ENCODE results near the gene PDIA3.
A peak's percentile ranks its signal among the peaks of the same experiment; 100 is the strongest.
"Not testable (repeated sequence)": the region's sequence is repeated elsewhere in the genome, so short reads cannot be mapped to it uniquely, and the experiment has no call there.

PDIA3 gene

GRCh38 chr15:43746245-43746902 is at the start of gene PDIA3:
Gene PDIA3 (plus strand): TSS chr15:43746438. CDS start chr15:43746540, 102 bp downstream.
- DNase-seq, result peak; percentile 58 to 96 (median 87)

- peak in 3 of 56 donors; percentile 0 to 1 (median 1) for DNase-seq
Measured at GRCh38 chr15:43702174-43702573, 44.1 kb upstream of the PDIA3 start.

- no peak for DNase-seq
Measured at GRCh38 chr15:43702701-43703424, 43.4 kb upstream of the PDIA3 start.

DNA sequence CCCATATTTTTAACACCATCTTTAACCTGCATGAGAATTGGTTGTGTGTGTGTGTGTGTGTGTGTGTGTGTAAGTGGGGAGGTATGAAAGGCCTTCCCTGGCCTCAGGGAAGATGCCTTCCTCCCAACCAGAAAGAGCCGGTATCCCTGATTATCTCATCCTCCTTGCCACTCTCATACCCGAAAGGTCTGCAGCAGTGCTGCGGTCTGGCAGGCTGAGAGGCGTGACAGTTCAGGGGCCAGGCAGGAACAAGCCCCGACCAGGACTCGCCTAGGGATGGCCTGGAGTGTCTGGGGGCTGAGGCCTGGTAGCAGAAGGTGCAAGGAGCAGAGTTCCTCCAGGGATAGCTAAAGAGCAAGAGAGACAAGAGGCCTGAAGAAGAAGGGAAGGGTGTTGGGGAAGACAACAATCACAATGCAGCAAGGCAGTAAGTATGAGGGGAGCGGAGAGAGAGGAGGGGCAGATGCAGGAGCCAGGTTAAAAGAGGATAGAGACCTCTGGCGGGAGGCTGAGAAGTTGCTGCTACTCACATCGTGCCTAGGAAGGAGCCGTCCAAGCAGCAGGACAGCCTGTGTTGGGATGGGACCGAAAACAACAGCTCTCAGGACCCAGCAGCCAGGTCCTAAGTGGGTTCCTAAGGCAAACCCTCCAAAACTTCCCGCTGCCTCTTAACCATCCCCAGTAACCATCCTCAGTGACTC is 35.7 kb upstream of the PDIA3 start:
- DNase-seq, result not testable (repeated sequence)

DNA sequence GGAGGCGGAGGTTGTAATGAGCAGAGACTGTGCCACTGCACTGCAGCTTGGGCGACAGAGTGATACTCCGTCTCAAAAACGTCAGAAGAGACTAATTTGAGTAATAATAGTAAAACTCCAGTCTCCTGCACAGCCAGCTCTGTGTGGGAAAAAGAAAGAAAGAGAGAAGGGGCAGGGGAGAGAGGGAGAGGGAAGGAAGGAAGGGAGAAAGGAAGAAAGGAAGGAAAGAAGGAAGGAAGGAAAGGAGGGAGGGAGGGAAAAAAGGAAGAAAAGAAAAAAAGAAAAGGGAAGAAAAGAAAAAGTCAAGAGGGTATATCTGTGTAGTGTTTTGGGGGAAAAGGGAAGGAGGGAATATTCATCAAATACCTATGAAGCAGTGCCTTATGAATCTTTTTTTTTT is 23.1 kb upstream of the PDIA3 start:
- DNase-seq, result no peak

- DNase-seq, result not testable (repeated sequence)
Measured at GRCh38 chr15:43726306-43726705, 19.9 kb upstream of the PDIA3 start.

DNA sequence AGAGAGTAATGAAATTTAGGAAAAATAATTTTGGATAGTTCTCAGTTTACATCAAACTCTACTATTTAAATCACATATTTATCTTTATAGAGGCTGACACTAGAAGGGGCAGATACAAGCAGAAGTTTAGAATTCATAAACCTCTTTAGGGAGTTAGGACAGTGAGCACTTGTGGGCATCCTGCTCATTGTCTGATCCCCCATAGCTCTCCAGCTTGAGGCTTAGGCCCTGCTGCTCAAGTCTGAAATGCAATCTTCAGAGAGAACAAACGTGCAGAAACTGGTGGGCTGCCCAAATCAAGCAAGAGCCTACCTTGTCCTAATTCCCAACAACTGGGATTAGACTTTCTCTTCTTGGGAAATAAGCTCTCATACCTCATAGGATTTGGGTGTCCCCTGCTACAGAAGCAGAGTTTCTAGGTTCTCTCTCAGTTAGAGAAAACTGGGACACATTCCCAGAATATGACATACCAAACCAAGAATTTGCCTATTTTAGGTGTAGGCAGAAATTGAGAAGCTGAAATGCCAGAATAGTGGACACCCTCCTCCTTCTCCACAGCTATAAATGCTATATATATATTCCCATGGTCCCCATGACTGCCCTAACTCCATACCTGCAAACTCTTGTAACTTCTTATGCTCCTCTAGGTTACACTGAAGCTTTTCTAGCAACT is 18.0 kb upstream of the PDIA3 start:
- not testable (repeated sequence) for DNase-seq

- DNase-seq, result no peak
Measured at GRCh38 chr15:43735416-43735815, 10.8 kb upstream of the PDIA3 start.

DNA sequence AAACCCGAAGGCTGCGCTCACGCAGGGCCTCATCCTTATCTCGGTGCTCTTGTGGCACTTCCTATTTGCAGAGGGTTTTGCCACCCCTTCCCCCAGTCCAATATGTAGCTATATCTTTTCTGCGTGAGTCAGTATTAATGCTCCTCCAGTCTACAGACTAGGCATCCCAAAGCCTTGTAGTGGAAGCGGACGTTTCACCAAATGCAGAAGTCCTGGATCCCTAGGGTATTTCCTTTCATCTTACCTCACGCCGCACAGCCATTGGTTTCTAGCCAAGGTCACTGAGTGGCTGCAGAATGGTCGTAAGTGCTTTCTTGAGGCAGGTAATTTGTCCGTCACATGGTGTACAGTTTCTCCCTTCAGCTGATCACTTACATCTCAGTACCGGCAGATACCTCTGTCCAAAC is 668 bp downstream of the PDIA3 start:
- peak in 4 of 56 donors; percentile 36 to 51 (median 38) for DNase-seq

DNA sequence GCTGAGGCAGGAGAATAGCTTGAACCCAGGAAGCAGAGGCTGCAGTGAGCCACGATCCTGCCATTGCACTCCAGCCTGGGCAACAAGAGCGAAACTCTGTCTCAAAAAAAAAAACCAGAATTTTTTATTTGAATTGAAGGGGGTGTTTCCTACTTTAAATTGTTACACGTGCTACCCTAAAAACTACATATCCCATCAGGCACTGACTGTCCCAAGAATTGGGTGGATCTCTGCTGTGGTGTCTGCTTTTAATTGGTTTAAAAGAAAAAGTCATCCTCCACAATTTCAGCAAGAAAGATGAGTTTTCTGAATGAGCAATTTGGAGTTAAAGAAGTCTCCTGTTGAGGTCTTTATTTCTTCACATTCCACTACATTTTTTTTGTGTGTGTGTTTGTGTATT is 2.1 kb downstream of the PDIA3 start:
- DNase-seq, result no peak

DNA sequence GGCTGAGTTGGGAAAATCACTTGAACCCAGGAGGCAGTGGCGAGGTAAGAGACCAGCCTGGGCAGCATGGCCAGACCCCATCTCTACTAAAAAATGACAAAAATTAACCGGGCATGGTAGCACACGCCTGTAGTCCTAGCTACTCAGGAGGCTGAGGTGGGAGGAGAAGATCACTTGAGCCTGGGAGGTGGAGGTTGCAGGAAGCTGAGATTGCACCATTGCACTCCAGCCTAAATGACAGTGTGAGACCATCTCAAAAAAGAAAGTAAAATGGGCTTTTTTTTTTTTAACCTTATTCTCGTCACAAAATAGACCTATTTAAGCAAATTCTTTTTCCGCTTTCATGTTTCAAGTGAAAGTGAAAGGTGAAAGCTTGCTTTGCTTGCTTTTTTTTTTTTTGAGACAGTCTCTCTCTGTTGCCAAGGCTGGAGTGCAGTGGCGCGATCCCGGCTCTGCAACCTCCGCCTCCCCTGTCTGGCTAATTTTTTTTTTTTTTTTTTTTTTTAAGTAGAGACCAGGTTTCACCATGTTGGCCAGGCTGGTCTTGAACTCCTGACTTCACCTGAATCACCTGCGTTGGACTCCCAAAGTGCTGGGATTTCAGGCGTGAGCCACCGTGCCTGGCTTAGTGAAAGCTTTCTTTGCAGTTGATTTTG is 3.6 kb downstream of the PDIA3 start:
- DNase-seq, result no peak

DNA sequence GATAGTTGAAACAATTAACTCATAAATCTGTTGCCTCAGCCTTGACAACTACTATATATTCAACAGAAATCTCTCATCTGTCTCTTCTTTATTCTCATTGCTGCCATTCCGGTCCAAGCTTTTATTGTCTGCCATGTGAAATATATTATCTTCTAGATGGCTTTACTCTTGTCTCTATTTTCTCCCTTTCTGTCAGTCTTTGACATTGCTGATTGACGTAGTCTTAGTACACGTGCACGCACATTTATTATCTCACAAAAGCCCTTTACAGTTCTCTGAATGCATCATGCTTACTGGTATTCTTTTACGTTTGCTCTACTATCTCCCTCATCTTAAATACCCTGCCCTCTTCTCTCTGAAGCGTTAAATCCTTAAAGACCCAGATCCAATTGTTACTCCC is 5.6 kb downstream of the PDIA3 start:
- no peak for DNase-seq

GRCh38 chr15:43762824-43763223 is 16.6 kb downstream of the PDIA3 start:
- DNase-seq, result no peak

DNA sequence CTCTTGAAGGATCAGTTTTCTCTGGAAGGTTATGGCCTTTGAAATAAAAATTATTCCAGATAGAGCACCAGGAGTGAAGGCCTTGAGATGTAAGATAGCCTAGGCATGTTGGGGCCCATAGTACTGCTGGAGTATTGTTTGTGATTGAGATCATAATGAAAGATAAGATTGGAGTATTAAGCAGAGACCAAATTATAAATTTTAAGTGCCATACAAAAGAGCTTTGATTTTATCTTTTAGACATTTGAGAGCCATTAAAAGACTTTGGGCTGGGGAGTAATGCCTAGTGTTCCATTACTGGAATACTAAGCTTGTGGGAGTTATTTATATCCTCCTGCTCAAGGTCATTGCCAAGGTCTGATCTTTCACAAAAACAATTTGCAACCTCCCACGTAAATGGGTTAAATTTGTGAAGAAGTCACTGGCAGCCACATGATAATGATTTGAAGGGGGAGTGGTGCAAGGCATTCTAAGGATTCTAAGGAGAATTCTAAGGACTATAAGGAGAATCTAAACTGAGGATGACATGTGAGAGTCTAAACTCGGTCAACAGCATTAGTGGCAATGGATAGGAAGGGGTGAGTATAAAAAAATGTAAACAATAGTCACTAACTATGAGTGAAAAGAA is 17.7 kb downstream of the PDIA3 start:
- no peak for DNase-seq

GRCh38 chr15:43769584-43770228 is 23.5 kb downstream of the PDIA3 start:
- peak in 16 of 56 donors; percentile 1 to 74 (median 16) for DNase-seq

- DNase-seq, result no peak
Measured at GRCh38 chr15:43771816-43772215, 25.6 kb downstream of the PDIA3 start.

DNA sequence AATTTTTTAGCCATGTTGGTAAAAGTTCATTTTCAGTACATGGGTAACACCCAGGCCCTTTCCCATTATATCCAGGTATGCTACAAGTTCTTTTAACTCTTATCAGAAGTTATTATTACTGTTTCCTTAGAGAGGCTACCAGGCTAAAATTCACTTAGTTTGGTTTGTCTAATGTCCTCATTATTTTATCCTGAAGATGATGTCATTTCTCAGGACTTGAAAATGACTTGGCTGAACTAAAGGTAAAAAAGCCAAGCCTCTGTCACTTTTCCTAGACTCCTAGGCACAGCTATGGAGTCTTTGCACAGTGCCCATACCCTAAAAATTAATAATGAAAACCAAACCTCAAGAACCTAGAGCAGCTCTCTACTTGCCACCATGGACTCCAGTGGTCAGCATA is 26.4 kb downstream of the PDIA3 start:
- no peak for DNase-seq

- no peak for DNase-seq
Measured at GRCh38 chr15:43774062-43774461, 27.8 kb downstream of the PDIA3 start.

- peak in 4 of 56 donors; percentile 3 to 10 (median 8) for DNase-seq
Measured at GRCh38 chr15:43775411-43775965, 29.2 kb downstream of the PDIA3 start.

Measured in amygdala (tissue), 56 donors.